KOPT-K1 (cell line): Measurements from ENCODE around the gene NUDT4B.
"Not testable (repeated sequence)": the region's sequence is repeated elsewhere in the genome, so short reads cannot be mapped to it uniquely, and the experiment has no call there.

ENCODE experiments used
- H3K27ac ChIP-seq: fragments of 200-600 bp; sonication (generic); 2 replicates; pipeline ENCODE4 v1.5.1; 2016; ENCODE audit warnings: antibody characterized with exemption, mild to moderate bottlenecking, low read depth, low read length; ENCODE audit not compliant: poor library complexity, severe bottlenecking
- H3K36me3 ChIP-seq: fragments of 200-600 bp; sonication (generic); 2 replicates; pipeline ENCODE4 v1.5.1; 2017; ENCODE audit warnings: antibody characterized with exemption, mild to moderate bottlenecking, low read length, moderate library complexity; ENCODE audit not compliant: insufficient read depth
- H3K9me3 ChIP-seq: fragments of 200-600 bp; sonication (generic); 2 replicates; pipeline ENCODE4 v1.5.1; 2017; ENCODE audit warnings: antibody characterized with exemption, low read length, mild to moderate bottlenecking; ENCODE audit not compliant: insufficient read depth, poor library complexity, severe bottlenecking

NUDT4B gene

DNA sequence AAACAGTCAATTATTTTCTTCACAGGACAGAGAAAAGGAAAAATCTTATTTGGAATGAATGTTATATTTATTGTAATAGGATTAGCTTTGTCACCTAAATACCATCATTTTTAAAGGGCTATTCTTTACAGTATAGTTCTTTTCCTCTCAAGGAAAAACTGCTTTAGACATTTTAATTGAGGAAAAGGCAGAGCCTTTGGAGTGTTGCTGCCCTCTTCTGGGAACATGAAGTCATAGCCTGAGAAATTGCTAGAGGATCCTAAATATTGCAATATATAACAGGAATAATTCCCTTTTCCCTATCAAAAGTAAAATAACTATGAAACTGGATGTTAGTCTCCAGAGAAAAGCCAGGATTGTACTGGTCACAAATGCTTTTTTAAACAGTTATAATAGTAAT is 12.8 kb downstream of the NUDT4B start:
- not testable (repeated sequence) for H3K27ac ChIP-seq, H3K36me3 ChIP-seq, H3K9me3 ChIP-seq

DNA sequence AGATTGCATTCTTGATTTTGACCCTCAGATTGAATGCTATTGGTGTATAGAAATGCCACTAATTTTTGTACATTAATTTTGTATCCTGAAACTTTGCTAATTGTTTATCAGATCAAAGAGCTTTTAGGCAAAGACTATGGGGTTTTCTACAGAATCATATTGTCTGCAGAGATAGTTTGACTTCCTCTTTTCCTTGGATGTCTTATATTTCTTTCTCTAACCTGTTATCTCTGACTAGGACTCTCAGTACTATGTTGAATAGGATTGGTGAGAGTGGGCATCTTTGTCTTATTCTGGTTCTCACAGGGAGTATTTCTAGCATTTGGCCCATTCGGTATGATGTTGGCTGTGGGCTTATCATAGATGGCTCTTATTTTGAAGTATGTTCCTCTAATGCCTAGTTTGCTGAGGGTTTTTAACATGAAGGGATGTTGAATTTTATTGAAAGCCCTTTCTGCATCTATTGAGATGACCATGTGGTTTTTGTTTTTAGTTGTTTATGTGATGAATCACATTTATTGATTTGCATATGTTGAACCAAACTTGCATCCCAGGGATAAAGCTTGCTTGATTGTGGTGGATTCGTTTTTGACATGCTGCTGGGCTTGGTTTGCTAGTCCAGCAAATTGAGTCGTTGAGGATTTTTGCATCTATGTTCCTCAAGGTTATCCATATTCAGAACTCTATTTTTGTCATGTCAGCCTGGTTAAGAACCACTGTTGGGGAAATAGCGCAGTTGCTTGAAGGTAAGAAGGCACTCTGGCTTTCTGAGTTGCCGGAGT is 16.9 kb downstream of the NUDT4B start:
- not testable (repeated sequence) for H3K36me3 ChIP-seq, H3K9me3 ChIP-seq, H3K27ac ChIP-seq

DNA sequence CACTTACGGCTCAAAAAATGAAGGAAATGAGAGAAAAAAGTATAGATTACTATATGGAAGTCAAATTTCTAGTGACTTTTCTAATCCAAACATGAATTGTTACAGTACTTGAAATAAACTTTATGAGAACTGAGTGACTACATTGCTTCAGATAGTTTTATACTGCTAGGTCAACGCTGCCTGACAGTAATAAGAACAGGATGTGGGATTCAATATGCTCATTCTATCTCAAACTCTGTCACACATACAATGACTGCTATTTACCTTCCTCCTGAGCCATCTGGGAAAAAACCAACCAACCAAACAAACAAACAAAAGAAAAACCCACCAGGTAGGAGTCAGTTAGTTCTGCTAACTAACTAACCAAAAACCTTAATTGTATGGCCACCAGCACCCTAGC is 20.0 kb downstream of the NUDT4B start:
- H3K36me3 ChIP-seq, H3K9me3 ChIP-seq, H3K27ac ChIP-seq: not testable (repeated sequence)

DNA sequence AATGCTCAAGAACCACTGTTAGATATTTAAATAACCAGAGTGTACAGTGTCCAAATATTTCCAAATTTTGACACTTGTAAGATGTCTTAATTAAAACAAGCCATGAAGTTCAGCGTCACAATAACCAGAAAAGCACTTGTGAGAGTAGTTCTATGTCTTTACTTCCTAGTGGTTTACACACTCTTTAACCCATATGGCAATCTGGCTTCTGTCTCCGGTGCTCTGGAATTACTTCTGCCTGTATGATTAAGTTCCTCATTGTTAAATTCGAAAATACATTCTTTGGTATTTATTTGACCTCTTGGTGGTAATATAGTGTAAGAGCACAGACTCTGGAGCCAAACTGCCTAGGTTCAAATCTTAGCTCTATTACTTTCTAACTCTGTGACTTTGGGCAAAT is 20.9 kb downstream of the NUDT4B start:
- not testable (repeated sequence) for H3K36me3 ChIP-seq, H3K9me3 ChIP-seq, H3K27ac ChIP-seq

DNA sequence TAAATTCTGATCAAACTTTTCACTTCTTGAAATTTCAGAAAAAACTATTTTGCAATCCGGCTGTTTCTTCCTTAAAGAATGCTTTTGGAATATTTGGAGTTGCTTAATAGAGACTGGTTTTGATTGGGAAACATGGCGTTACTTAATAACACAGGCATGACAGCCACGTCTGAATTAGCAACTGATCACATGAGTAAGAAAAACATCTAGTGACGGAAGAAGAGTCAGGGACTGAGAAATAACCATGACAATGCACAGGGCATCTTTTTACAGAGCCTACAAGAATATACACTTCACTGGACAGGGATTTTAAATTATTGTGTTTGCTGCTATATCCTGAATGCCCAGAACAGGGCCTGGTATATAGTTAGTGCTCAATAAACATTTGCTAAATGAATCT is 25.1 kb downstream of the NUDT4B start:
- H3K27ac ChIP-seq, H3K9me3 ChIP-seq, H3K36me3 ChIP-seq: not testable (repeated sequence)

DNA sequence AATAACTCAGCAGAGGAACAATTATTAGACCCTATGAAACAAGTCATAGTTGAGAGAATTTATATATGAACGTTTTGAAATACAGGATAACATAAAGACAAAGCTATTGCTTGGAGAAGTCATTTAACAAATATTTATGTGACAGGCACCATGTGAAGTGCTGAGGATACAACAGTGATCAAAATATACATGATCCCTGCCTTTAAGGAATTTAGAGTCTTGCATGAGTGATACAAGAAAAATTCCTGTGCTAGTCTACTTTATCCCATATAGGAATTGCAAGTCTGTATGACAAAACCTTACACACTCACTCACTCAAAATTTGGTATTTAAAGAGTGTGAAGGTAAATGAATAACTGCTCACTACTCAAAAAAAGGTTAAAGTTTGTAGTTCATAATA is 25.5 kb downstream of the NUDT4B start:
- H3K9me3 ChIP-seq, H3K36me3 ChIP-seq: not testable (repeated sequence)

DNA sequence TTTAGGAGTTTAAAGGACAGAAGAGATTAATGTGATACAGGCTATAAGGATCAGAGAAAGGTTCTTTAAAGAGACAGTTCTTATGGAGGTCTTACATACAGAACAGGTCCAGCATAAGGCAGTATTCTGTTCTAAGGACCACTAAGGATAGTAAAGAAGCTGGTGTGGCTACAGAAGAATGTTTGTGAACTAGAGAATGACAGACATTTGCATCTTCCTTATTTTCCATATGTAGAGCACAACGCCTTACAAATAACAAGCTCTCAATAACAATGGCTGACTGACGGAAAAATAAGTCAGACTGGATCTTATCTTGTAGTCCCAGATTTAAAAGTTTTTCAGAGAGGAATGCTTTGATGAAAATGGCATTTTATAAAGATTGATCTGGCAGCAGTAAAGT is 26.7 kb downstream of the NUDT4B start:
- not testable (repeated sequence) for H3K36me3 ChIP-seq, H3K27ac ChIP-seq, H3K9me3 ChIP-seq

More for the DNA sequence above, 25.5 kb downstream of the NUDT4B start:
- H3K27ac ChIP-seq, result not testable (repeated sequence)

DNA sequence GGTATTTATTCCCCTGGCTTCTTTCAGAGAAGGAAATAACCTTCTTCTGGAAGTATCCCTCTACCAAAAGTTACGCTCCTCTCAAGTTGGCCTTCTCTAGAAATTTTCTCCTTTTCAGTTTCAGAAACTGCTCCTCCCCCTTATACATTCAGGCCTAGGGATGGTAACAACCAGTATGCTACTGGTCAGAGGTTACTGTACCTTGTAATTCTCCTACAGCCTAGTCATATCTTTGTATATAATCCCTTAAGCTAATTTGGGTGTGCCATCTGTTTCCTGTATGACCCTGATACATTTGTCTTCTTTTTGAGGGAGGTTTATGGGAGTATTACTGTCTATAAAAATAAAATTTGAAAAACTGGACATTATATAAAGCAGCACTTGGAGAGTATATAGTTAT is 29.1 kb downstream of the NUDT4B start:
- H3K36me3 ChIP-seq, H3K27ac ChIP-seq, H3K9me3 ChIP-seq: not testable (repeated sequence)

DNA sequence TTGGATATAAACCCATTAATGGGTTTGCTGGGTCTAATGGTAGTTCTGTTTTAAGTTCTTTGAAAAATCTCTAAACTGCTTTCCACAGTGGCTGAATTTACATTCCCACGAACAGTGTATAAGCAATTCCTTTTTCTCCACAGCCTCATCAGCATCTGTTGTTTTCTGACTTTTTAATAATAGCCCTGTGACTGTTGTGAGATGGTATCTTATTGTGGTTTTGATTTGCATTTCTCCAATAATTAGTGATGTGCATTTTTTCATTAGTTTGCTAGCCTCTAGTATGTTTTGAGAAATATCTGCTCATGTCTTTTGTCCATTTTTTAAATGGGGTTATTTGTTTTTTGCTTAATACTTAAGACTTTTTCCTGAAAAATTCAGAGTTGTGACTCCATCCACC is 31.8 kb downstream of the NUDT4B start:
- not testable (repeated sequence) for H3K27ac ChIP-seq, H3K36me3 ChIP-seq, H3K9me3 ChIP-seq

DNA sequence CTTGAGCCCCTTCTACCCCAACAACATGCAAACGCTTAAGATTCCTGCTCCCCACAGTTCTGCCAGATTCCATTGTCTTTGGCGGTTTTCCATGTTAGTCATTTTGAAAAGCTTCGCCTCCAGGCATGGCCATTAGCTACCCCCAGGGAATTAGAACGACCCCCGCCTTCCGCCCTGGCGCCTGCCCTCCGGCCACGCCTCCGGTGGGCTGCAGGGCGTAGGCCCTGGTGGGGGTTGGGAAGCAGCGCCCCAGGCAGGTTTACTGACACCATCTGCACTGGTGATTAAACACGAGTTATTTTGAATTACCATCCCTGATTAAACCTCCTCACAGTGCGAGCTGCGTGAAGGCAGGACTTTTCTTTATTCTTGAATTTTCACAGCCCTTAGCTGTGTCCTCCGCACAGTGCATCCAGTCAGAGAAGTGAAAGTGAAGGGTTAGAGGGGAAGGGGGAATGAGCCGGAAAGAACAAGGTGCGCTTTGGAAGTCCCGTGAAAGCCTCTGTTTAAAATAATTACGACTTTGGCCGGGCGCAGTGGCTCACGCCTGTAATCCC is 43.0 kb downstream of the NUDT4B start:
- H3K27ac ChIP-seq, H3K9me3 ChIP-seq, H3K36me3 ChIP-seq: not testable (repeated sequence)

DNA sequence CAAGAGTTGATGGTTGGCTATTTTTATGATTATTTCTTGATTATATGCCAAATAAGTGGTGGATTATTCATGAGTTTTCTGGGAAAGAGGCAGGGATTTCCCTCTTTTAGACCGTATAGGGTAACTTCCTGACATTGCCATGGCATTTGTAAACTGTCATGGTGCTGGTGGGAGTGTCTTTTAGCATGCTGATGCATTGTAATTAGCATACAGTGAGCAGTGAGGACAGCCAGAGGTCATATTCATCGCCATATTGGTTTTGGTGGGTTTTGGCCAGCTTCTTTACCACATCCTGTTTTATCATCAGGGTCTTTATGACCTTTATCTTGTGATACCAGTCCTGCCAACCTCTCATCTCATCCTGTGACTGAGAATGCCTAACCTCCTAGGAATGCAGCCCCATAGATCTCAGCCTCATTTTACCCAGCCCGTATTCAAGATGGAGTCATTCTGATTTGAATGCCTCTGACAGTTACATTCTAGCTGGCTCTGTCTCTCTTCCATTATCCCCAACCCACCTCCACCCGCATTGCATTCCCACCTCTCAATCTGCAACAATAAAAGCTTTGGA is 45.3 kb downstream of the NUDT4B start:
- H3K27ac ChIP-seq, H3K36me3 ChIP-seq, H3K9me3 ChIP-seq: not testable (repeated sequence)
